ENCODE measurements around the gene DCLK1.

The DCLK1 gene

GRCh38 chr13:36006347-36006746 lies 124.8 kb downstream of the DCLK1 start:
- POLR2A ChIA-PET = no interaction called here
- TF ChIP-seq CTBP1 (IDR thresholded peaks at IDR 0.05; ENCODE audit: borderline replicate concordance) = no peak
- no peak for TF ChIP-seq ELF4 (IDR thresholded peaks at IDR 0.05)
- TF ChIP-seq FOXA1 (IDR thresholded peaks at IDR 0.05) = no peak
- TF ChIP-seq FOXK2 (IDR thresholded peaks at IDR 0.05) = no peak
- TF ChIP-seq SUZ12 (IDR thresholded peaks at IDR 0.05) = no peak
- TF ChIP-seq L3MBTL2 (conservative IDR thresholded peaks at IDR 0.05) = no peak
- no peak for TF ChIP-seq PKNOX1 (IDR thresholded peaks at IDR 0.05)
- no peak for TF ChIP-seq LEF1 (IDR thresholded peaks at IDR 0.05; ENCODE audit: borderline replicate concordance)
- TF ChIP-seq BHLHE40 (IDR thresholded peaks at IDR 0.05; ENCODE audit: borderline replicate concordance) = no peak
- TF ChIP-seq ARNT (IDR thresholded peaks at IDR 0.05) = no peak
- TF ChIP-seq ZNF384 (IDR thresholded peaks at IDR 0.05) = no peak
- no peak for TF ChIP-seq TARDBP (IDR thresholded peaks at IDR 0.05)
- TF ChIP-seq FOXM1 (IDR thresholded peaks at IDR 0.05; ENCODE audit: borderline replicate concordance) = no peak
- no peak for TF ChIP-seq NFRKB (IDR thresholded peaks at IDR 0.05)
- no peak for DNase-seq (ENCODE audit: extremely low spot score)
- CTCF ChIA-PET = no interaction called here

GRCh38 chr13:36001561-36001960 lies 129.6 kb downstream of the DCLK1 start:
- CTCF ChIA-PET = no interaction called here
- DNase-seq (ENCODE audit: extremely low spot score) = no peak
- TF ChIP-seq NFRKB (IDR thresholded peaks at IDR 0.05) (no peak), SP1 (IDR thresholded peaks at IDR 0.05) (no peak), L3MBTL2 (conservative IDR thresholded peaks at IDR 0.05) (no peak), HDGF (IDR thresholded peaks at IDR 0.05; ENCODE audit: borderline replicate concordance) (no peak), SUZ12 (IDR thresholded peaks at IDR 0.05) (no peak), ELF4 (IDR thresholded peaks at IDR 0.05) (no peak), FOXK2 (IDR thresholded peaks at IDR 0.05) (no peak), BHLHE40 (IDR thresholded peaks at IDR 0.05; ENCODE audit: borderline replicate concordance) (no peak), CTBP1 (IDR thresholded peaks at IDR 0.05; ENCODE audit: borderline replicate concordance) (no peak), PKNOX1 (IDR thresholded peaks at IDR 0.05) (no peak), FOXA1 (IDR thresholded peaks at IDR 0.05) (no peak), TARDBP (IDR thresholded peaks at IDR 0.05) (no peak), LEF1 (IDR thresholded peaks at IDR 0.05; ENCODE audit: borderline replicate concordance) (no peak), ARNT (IDR thresholded peaks at IDR 0.05) (no peak), FOXM1 (IDR thresholded peaks at IDR 0.05; ENCODE audit: borderline replicate concordance) (no peak), ZNF384 (IDR thresholded peaks at IDR 0.05) (no peak)
- POLR2A ChIA-PET = no interaction called here

GRCh38 chr13:36000028-36000427 lies 131.2 kb downstream of the DCLK1 start:
- TF ChIP-seq ZNF384 (IDR thresholded peaks at IDR 0.05) (no peak), FOXA1 (IDR thresholded peaks at IDR 0.05) (no peak), FOXK2 (IDR thresholded peaks at IDR 0.05) (no peak), HDGF (IDR thresholded peaks at IDR 0.05; ENCODE audit: borderline replicate concordance) (no peak), NFRKB (IDR thresholded peaks at IDR 0.05) (no peak), SP1 (IDR thresholded peaks at IDR 0.05) (no peak), TARDBP (IDR thresholded peaks at IDR 0.05) (no peak), ARNT (IDR thresholded peaks at IDR 0.05) (no peak)
- POLR2A ChIA-PET = no interaction called here
- no peak for DNase-seq (ENCODE audit: extremely low spot score)
- CTCF ChIA-PET = no interaction called here

- ChIA-PET POLR2A (no interaction called here), CTCF (interaction anchor here (0.6 kb wide), 1 partner anchor 515 kb away, joined by 3 read pairs; no protein-coding TSS in a partner anchor)
- DNase-seq (ENCODE audit: extremely low spot score) = no peak
- no peak for TF ChIP-seq SP1 (IDR thresholded peaks at IDR 0.05)
- TF ChIP-seq HDGF (IDR thresholded peaks at IDR 0.05; ENCODE audit: borderline replicate concordance) = no peak
- no peak for TF ChIP-seq SUZ12 (IDR thresholded peaks at IDR 0.05)
- TF ChIP-seq NFRKB (IDR thresholded peaks at IDR 0.05) = no peak
- no peak for TF ChIP-seq L3MBTL2 (conservative IDR thresholded peaks at IDR 0.05)
- no peak for TF ChIP-seq ZNF384 (IDR thresholded peaks at IDR 0.05)
- TF ChIP-seq LEF1 (IDR thresholded peaks at IDR 0.05; ENCODE audit: borderline replicate concordance) = no peak
- no peak for TF ChIP-seq FOXK2 (IDR thresholded peaks at IDR 0.05)
- TF ChIP-seq PKNOX1 (IDR thresholded peaks at IDR 0.05) = no peak
- TF ChIP-seq TARDBP (IDR thresholded peaks at IDR 0.05) = no peak
- TF ChIP-seq BHLHE40 (IDR thresholded peaks at IDR 0.05; ENCODE audit: borderline replicate concordance) = no peak
- TF ChIP-seq ELF4 (IDR thresholded peaks at IDR 0.05) = no peak
- TF ChIP-seq FOXM1 (IDR thresholded peaks at IDR 0.05; ENCODE audit: borderline replicate concordance) = no peak
- TF ChIP-seq CTBP1 (IDR thresholded peaks at IDR 0.05; ENCODE audit: borderline replicate concordance) = no peak
- TF ChIP-seq ARNT (IDR thresholded peaks at IDR 0.05) = no peak
- no peak for TF ChIP-seq FOXA1 (IDR thresholded peaks at IDR 0.05)
Measured at GRCh38 chr13:35996360-35996759, 134.8 kb downstream of the DCLK1 start.

- POLR2A ChIA-PET = no interaction called here
- DNase-seq (ENCODE audit: extremely low spot score) = no peak
- CTCF ChIA-PET = no interaction called here
- no peak for TF ChIP-seq LEF1 (IDR thresholded peaks at IDR 0.05; ENCODE audit: borderline replicate concordance)
- no peak for TF ChIP-seq SUZ12 (IDR thresholded peaks at IDR 0.05)
- TF ChIP-seq PKNOX1 (IDR thresholded peaks at IDR 0.05) = no peak
- TF ChIP-seq FOXA1 (IDR thresholded peaks at IDR 0.05) = no peak
- no peak for TF ChIP-seq CTBP1 (IDR thresholded peaks at IDR 0.05; ENCODE audit: borderline replicate concordance)
- TF ChIP-seq FOXK2 (IDR thresholded peaks at IDR 0.05) = no peak
- no peak for TF ChIP-seq HDGF (IDR thresholded peaks at IDR 0.05; ENCODE audit: borderline replicate concordance)
- no peak for TF ChIP-seq FOXM1 (IDR thresholded peaks at IDR 0.05; ENCODE audit: borderline replicate concordance)
- TF ChIP-seq L3MBTL2 (conservative IDR thresholded peaks at IDR 0.05) = no peak
- no peak for TF ChIP-seq TARDBP (IDR thresholded peaks at IDR 0.05)
- no peak for TF ChIP-seq NFRKB (IDR thresholded peaks at IDR 0.05)
- TF ChIP-seq ZNF384 (IDR thresholded peaks at IDR 0.05) = no peak
- TF ChIP-seq BHLHE40 (IDR thresholded peaks at IDR 0.05; ENCODE audit: borderline replicate concordance) = no peak
- TF ChIP-seq ARNT (IDR thresholded peaks at IDR 0.05) = no peak
Measured at GRCh38 chr13:35995136-35995535, 136.0 kb downstream of the DCLK1 start.

Data from HEK293T (cell line).